Fibroblast of pulmonary artery (primary cell): Measurements from ENCODE around the gene GHRHR.

Experiments
- DNase-seq: peaks from one replicate; pipeline ENCODE4 v3.0.0-alpha.2; 2010; ENCODE audit warnings: low read depth
- H3K4me3 ChIP-seq: replicated peaks from 2 replicates; pipeline ENCODE4 v1.5.1; 2011; ENCODE audit warnings: low read depth, mild to moderate bottlenecking, control low read depth, low read length, moderate library complexity
- CTCF ChIP-seq: IDR thresholded peaks from 2 replicates; pipeline ENCODE4 v1.5.1; 2011; ENCODE audit warnings: mild to moderate bottlenecking, control low read depth, low read length, inconsistent platforms; ENCODE audit errors: missing control alignments

The GHRHR gene

GRCh38 chr7:31007634-31008033 lies 43.9 kb downstream of the GHRHR start:
- no peak for TF ChIP-seq CTCF
- H3K4me3 ChIP-seq = no peak overlapping the region

DNA sequence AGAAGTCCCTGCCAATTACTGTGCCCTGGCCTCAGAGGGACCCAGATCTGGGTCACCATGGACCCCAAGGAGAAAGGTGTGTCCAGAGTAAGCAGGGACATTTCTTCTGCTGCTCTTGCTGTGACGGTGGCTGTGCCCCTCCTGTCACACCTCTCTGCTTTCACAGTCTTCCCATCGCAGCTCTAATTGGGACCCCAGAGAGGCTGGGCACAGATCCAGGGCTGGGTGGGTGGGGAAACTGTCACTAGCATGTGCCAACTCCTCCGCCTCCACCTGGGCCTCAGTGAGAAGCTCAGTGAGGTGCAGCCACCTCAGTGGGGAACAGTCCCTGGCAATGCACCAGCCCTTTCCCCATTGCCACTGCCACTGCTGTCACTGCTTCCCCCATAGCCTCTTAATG lies 51.1 kb downstream of the GHRHR start:
- DNase-seq = no peak
- no peak overlapping the region for H3K4me3 ChIP-seq
- TF ChIP-seq CTCF = no peak

More at GRCh38 chr7:31007634-31008033, 43.9 kb downstream of the GHRHR start:
- DNase-seq = no peak

DNA sequence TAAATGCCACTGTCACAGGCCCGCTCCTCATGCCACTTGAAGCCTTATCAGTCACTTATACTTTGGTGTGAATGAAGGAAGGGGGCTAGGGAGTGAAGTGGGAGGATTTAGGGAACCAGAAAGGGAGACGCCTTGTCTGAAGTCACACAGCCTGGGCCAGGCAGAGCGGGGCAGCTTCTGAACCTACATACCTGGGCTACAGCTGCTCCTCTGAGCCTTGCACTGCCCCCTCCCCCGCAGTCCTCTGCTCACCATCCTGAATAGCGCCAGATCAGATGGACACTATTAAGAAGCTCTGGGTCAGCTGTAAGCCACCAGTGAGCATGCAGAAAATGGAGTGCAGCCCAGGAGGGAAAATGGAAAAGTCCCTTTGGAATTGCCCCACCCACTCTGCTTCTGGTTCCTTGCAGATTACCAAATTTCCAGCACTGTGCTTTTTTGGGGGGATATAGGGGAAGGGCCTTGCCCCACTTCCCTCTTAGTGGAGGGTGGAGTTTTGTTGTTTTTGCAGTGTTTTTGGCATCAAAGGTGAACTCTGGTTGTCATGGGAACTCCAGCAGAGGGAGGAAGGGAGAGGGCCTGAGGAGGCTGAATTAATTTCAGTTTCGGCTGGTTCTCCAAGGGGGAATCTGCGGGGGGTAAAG lies 53.4 kb downstream of the GHRHR start:
- no peak for DNase-seq
- H3K4me3 ChIP-seq = no peak overlapping the region
- TF ChIP-seq CTCF = no peak

GRCh38 chr7:31017721-31018120 lies 54.0 kb downstream of the GHRHR start:
- H3K4me3 ChIP-seq = no peak overlapping the region
- no peak for DNase-seq
- TF ChIP-seq CTCF = no peak

DNA sequence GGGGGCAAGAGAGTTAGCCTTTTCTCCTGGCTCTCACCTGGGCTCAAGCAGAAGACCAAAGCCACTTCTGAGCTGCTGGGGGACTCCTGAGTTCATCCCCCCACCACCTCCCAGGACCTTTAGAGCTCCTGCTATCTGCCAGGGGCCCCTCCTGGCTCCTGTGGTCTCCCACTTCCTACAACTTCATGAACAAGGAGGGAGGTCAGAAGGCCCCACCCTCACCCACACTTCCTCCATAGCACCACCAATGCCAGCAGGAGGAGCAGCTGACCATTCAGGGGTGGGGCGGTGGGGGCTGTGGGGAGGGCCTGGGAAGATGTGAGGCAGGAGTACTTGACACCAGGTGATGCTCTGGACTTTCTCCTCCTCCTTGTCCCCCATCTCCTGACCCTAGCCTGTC lies 55.8 kb downstream of the GHRHR start:
- no peak overlapping the region for H3K4me3 ChIP-seq
- TF ChIP-seq CTCF = no peak
- DNase-seq = no peak

DNA sequence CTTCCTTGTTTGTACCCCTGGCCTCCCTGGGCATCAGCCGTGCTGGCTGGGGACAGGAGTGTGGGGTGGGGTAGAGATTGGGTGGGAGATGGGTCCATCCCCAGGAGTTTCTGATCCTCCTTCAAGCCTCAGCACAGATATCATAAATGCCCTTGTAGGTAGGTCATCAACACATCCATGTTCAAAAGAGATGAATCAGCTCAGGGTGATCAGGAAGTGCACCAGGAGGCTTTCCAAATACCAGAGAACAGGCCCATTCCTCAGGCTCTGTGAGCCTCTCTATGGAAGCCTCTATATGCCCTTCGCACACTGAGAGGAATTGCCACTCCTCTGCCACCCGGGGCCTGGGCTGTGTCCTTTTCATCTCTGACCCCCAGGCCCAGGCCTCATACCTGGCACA lies 56.4 kb downstream of the GHRHR start:
- no peak for TF ChIP-seq CTCF
- no peak for DNase-seq

GRCh38 chr7:31020652-31021051 lies 56.9 kb downstream of the GHRHR start:
- H3K4me3 ChIP-seq = no peak overlapping the region
- DNase-seq = no peak
- no peak for TF ChIP-seq CTCF

More for the DNA sequence above, 56.4 kb downstream of the GHRHR start:
- H3K4me3 ChIP-seq = no peak overlapping the region
